ENCODE measurements around the gene DERA.

DNA sequence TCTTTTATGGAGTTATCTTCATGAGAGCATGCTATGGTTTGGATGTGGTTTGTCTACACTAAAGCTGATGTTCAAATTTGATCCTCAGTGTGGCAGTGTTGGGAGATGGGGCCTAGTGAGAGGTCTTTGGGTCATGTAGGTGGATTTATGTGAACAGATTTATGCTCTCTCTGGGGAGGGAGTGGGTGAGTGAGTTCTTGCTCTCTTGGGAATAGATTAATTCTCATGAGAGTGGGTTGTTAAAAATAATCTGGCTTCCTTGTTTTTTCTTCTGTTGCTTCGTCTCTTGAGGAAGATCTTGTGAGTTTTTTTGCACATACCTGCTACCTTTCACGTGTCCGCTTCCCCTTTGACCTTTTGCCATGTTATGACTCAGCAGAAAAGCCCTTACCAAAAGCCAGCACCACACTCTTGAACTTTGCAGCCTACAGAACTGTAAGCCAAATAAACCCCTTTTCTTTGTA, 20.5 kb downstream of the DERA start:
- peak; percentile 7 to 26 (median 12) for TF ChIP-seq CTCF (optimal IDR thresholded peaks at IDR 0.05 in 1 of 3, IDR thresholded peaks at IDR 0.05 in 1 of 3, conservative IDR thresholded peaks at IDR 0.05 in 1 of 3; ENCODE audit: extremely low read depth in 1 of 3, insufficient read depth in 2 of 3, low read length in 3 of 3)
- no peak for TF ChIP-seq EZH2 (IDR thresholded peaks at IDR 0.05; ENCODE audit: low read length)

Data from keratinocyte (primary cell).